K562 (cell line): ENCODE results near the gene KLF5. TPM values are rescaled to one million over a fixed set of nuclear protein-coding genes. Genes with fewer than 3 reads are reported as not detected.

Experiments used
- ATAC-seq: fragments of 200-7000 bp; cut with Tn5 transposase; 3 replicates; pipeline ENCODE4 v1.9.1; 2020; ENCODE audit warnings: moderate library complexity
- BruUV-seq: library from RNA; stranded (reverse); fragments of 400-500 nt; replicated peaks from 2 replicates; lab custom pipeline; 2021; lab: Mats Ljungman, UMichigan
- CTCF ChIA-PET: fragments of 300-600 bp; formaldehyde crosslinking; extraction: SDS; loops from one replicate; lab custom pipeline; 2021; ENCODE audit warnings: low intra/inter-chr PET ratio; lab: Yijun Ruan, JAX
- POLR2A ChIA-PET: fragments of 300-600, 350-650 bp; sonication (Branson Sonifier 250); formaldehyde crosslinking; extraction: SDS; loops from one replicate; lab custom pipeline; 2021; ENCODE audit warnings: antibody characterized with exemption, inconsistent platforms; lab: Yijun Ruan, JAX
- DNase-seq, 4 experiments: peaks; one replicate each; pipeline versions ENCODE4 v3.0.0 to v3.0.0-alpha.2; 2011 to 2018; ENCODE audit warnings: low spot score in 3 of 4, mixed read lengths in 3 of 4; ENCODE audit errors: extremely low read depth in 1 of 4
- FAIRE-seq: peaks from 2 replicates; lab custom pipeline; 2011; peaks lifted over from hg19 to GRCh38; lab: Jason Lieb, UNC
- H2AFZ ChIP-seq: 2 replicates; pipeline ENCODE4 v1.6.0; 2011; ENCODE audit warnings: low read depth, low read length, control low read depth, inconsistent platforms
- H3K27ac ChIP-seq: fragments of 200-600 bp; 3 replicates; pipeline ENCODE4 v1.8.0; 2011; ENCODE audit warnings: low read depth, mild to moderate bottlenecking, control low read depth, inconsistent platforms, low read length, moderate library complexity, mixed read lengths; ENCODE audit errors: extremely low read depth
- H3K27me3 ChIP-seq, 2 experiments: fragments of 300-600 bp in 1 of 2; 2 replicates in 1 of 2; 3 replicates in 1 of 2; pipeline versions ENCODE4 v1.6.0 to v1.8.0; 2011; ENCODE audit warnings: inconsistent platforms in 2 of 2, low read length in 2 of 2, mild to moderate bottlenecking in 1 of 2, mixed read lengths in 1 of 2, moderate library complexity in 1 of 2; ENCODE audit not compliant: control insufficient read depth in 2 of 2, insufficient read depth in 2 of 2
- H3K36me3 ChIP-seq: fragments of 300-600 bp; 3 replicates; pipeline ENCODE4 v1.8.0; 2011; ENCODE audit warnings: mild to moderate bottlenecking, low read length, inconsistent platforms; ENCODE audit not compliant: control insufficient read depth, insufficient read depth
- H3K4me1 ChIP-seq, 2 experiments: fragments of 200-600 bp in 1 of 2; replicated peaks in 1 of 2; 2 replicates in 1 of 2; 3 replicates in 1 of 2; pipeline versions ENCODE4 v1.5.1 to v1.8.0; 2011; ENCODE audit warnings: inconsistent platforms in 2 of 2, low read length in 2 of 2, mild to moderate bottlenecking in 1 of 2, mixed read lengths in 1 of 2, moderate library complexity in 1 of 2; ENCODE audit not compliant: control insufficient read depth in 2 of 2, insufficient read depth in 2 of 2
- H3K4me2 ChIP-seq: 2 replicates; pipeline ENCODE4 v1.6.1; 2011; ENCODE audit warnings: low read length, control low read depth, inconsistent platforms, mixed read lengths; ENCODE audit not compliant: insufficient read depth
- H3K4me3 ChIP-seq: fragments of 200-600 bp; sonication (generic), shearing (Covaris generic); 2 replicates; pipeline ENCODE4 v1.5.1; 2016; ENCODE audit warnings: control low read depth, inconsistent platforms
- H3K79me2 ChIP-seq: fragments of 200-600 bp; 3 replicates; pipeline ENCODE4 v1.8.0; 2011; ENCODE audit warnings: low read length, inconsistent platforms; ENCODE audit not compliant: control insufficient read depth, insufficient read depth
- H3K9ac ChIP-seq, 2 experiments: 2 replicates each; pipeline versions ENCODE4 v1.6.0 to v1.6.1; 2011; ENCODE audit warnings: low read depth in 2 of 2, low read length in 2 of 2, control low read depth in 1 of 2, inconsistent platforms in 1 of 2, mild to moderate bottlenecking in 1 of 2, mixed read lengths in 1 of 2; ENCODE audit not compliant: insufficient read depth in 1 of 2
- H3K9me1 ChIP-seq: one replicate; pipeline ENCODE4 v1.6.0; 2011; ENCODE audit warnings: inconsistent platforms, mild to moderate bottlenecking, low read length, moderate library complexity; ENCODE audit not compliant: control insufficient read depth, insufficient read depth
- H3K9me3 ChIP-seq: replicated peaks from 2 replicates; pipeline ENCODE4 v1.5.1; 2011; ENCODE audit warnings: low read depth, low read length, inconsistent platforms; ENCODE audit not compliant: control insufficient read depth, insufficient read depth
- H4K20me1 ChIP-seq: replicated peaks from 2 replicates; pipeline ENCODE4 v1.6.1; 2011; ENCODE audit warnings: low read length, inconsistent platforms, mixed read lengths; ENCODE audit not compliant: control insufficient read depth, insufficient read depth
- ATF1 ChIP-seq, 2 experiments: fragments of 450-650 bp in 1 of 2; IDR thresholded peaks; 2 replicates each; pipeline ENCODE4 v1.6.1; 2016; ENCODE audit warnings: missing compliant biosample characterization in 1 of 2, missing genetic modification characterization in 1 of 2
- BHLHE40 ChIP-seq: IDR thresholded peaks from 2 replicates; pipeline ENCODE4 v1.6.1; 2011; ENCODE audit warnings: low read length, improper control_type of control experiment
- BRCA1 ChIP-seq, 2 experiments: fragments of 450-650 bp in 1 of 2; sonication (generic) in 1 of 2; formaldehyde crosslinking in 1 of 2; IDR thresholded peaks; 2 replicates each; pipeline versions ENCODE4 v1.5.0 to v1.6.1; 2017 to 2020; ENCODE audit warnings: mild to moderate bottlenecking in 1 of 2, missing genetic modification reagents in 1 of 2
- MEIS2 ChIP-seq: fragments of 450-650 bp; IDR thresholded peaks from 2 replicates; pipeline ENCODE4 v1.6.1; 2014; ENCODE audit warnings: mild to moderate bottlenecking; ENCODE audit not compliant: partially characterized antibody
- NR2C1 ChIP-seq, 2 experiments: fragments of 450-650 bp; IDR thresholded peaks; 2 replicates each; pipeline ENCODE4 v1.6.1; 2017; ENCODE audit warnings: mild to moderate bottlenecking in 2 of 2, antibody characterized with exemption in 1 of 2, inconsistent platforms in 1 of 2, missing compliant biosample characterization in 1 of 2, missing genetic modification characterization in 1 of 2
- ZC3H4 ChIP-seq: sonication (generic); formaldehyde crosslinking; IDR thresholded peaks from 2 replicates; pipeline ENCODE4 v1.9.0; 2021; ENCODE audit warnings: missing genetic modification reagents, borderline replicate concordance
- ZNF408 ChIP-seq: fragments of 250-450 bp; sonication (Bioruptor Pico); IDR thresholded peaks from 2 replicates; pipeline ENCODE4 v1.4.0; 2020; ENCODE audit warnings: low read depth, mild to moderate bottlenecking, moderate library complexity
- WGBS: fragments of 100-300 bp; shearing (Covaris generic); methylation state at CpG from one replicate; pipeline ENCODE4 v1.1.6; 2016; ENCODE audit warnings: low coverage, mixed read lengths; ENCODE audit not compliant: insufficient coverage; ENCODE audit errors: missing lambda C conversion rate; 5-methylcytosine and 5-hydroxymethylcytosine counted together
- in situ Hi-C: fragments of 300-500 bp; cut with MboI; formaldehyde crosslinking; loops from 4 replicates; pipeline ENCODE4 v1.15.0; 2018; ENCODE audit warnings: inconsistent platforms, mixed read lengths
- intact Hi-C: fragments of 100-400 bp; cut with micrococcal nuclease; formaldehyde crosslinking; loops from 2 replicates; pipeline ENCODE4 v1.14.2; 2022
- polyA plus RNA-seq, 8 experiments: library from polyadenylated mRNA; depleted of rRNA in 4 of 8; stranded (reverse) in 5 of 8; unstranded in 3 of 8; fragments of >200 nt; fragmentation: Nextera tagmentation in 2 of 8; fragmentation: Illumina TruSeq in 1 of 8; extraction: Ambion mirVana in 2 of 8; extraction: Trizol in 1 of 8; gene quantifications; 2 replicates each; pipeline versions ENCODE4 v1.2.1 to v1.2.3, GENCODE V29; 2011 to 2014; ENCODE audit warnings: inconsistent platforms in 1 of 8, missing spikeins in 1 of 8
- total RNA-seq, 7 experiments: library from RNA; depleted of rRNA in 6 of 7; stranded (reverse); fragments of >200 nt in 6 of 7; fragmentation: Illumina TruSeq in 2 of 7; extraction: Trizol in 2 of 7; gene quantifications; 2 replicates each; pipeline versions ENCODE4 v1.2.1 to v1.2.3, GENCODE V29; 2011 to 2021; ENCODE audit warnings: low replicate concordance in 1 of 7
- TF ChIP-seq, protein P1 (sequence below): sonication (generic); formaldehyde crosslinking; IDR thresholded peaks from 2 replicates; pipeline ENCODE4 v1.8.0; 2022; ENCODE audit warnings: mild to moderate bottlenecking, missing genetic modification reagents
- TF ChIP-seq, protein P2 (sequence below), 2 experiments: fragments of 450-650 bp; IDR thresholded peaks; 2 replicates each; pipeline ENCODE4 v1.6.1; 2018; ENCODE audit warnings: mild to moderate bottlenecking in 2 of 2, low read depth in 1 of 2; ENCODE audit not compliant: partially characterized antibody in 2 of 2
- TF ChIP-seq, protein P3 (sequence below): sonication (generic); IDR thresholded peaks from 2 replicates; pipeline ENCODE4 v1.6.1; 2016

The KLF5 gene
- total and polyA plus RNA-seq, 9 of the 15 experiments (the other 6 are each of a cell fraction or from before 2014, with no cell fraction given): 0.17 to 1.0 (median 0.36) TPM

DNA sequence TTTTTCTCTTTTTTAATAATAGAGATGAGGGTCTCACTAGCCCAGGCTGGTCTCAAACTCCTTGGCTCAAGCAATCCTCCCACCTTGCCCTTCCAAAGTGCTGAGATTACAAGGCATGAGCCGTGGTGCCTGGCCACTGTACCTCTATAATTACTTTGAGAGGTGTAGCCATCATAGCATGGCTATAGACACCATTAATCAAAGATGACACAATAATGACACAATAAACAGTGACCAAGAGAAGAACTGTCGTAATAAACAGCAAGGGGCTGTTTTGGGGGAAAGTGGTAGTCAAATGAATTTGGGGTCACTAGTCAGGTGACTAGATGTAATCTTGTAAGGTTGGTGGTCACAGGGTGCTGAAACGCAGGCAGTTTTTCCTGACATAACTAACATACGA lies 30.4 kb downstream of the KLF5 start:
- 53% methylated on average over 4 of the region's 4 CpGs for WGBS
- Histone ChIP-seq H3K79me2 (no peaks in the 10 kb centered on the region), H3K9me3 (no peaks in the 10 kb centered on the region), H4K20me1 (no peaks in the 10 kb centered on the region), H3K36me3 (no peaks in the 10 kb centered on the region), H3K4me3 (no peak overlapping the region), H3K4me1 (no peaks in the 10 kb centered on the region; a peak in 2 of 5 replicates), H3K27me3 (no peaks in the 10 kb centered on the region), H3K4me2 (no peak overlapping the region), H3K9me1 (no peaks in the 10 kb centered on the region), H3K9ac (no peak overlapping the region), H3K27ac (no peak overlapping the region), H2AFZ (no peak overlapping the region)
- TF ChIP-seq ZNF408 (CRISPR knock-in tag): no peak
- TF ChIP-seq, protein P1, sequence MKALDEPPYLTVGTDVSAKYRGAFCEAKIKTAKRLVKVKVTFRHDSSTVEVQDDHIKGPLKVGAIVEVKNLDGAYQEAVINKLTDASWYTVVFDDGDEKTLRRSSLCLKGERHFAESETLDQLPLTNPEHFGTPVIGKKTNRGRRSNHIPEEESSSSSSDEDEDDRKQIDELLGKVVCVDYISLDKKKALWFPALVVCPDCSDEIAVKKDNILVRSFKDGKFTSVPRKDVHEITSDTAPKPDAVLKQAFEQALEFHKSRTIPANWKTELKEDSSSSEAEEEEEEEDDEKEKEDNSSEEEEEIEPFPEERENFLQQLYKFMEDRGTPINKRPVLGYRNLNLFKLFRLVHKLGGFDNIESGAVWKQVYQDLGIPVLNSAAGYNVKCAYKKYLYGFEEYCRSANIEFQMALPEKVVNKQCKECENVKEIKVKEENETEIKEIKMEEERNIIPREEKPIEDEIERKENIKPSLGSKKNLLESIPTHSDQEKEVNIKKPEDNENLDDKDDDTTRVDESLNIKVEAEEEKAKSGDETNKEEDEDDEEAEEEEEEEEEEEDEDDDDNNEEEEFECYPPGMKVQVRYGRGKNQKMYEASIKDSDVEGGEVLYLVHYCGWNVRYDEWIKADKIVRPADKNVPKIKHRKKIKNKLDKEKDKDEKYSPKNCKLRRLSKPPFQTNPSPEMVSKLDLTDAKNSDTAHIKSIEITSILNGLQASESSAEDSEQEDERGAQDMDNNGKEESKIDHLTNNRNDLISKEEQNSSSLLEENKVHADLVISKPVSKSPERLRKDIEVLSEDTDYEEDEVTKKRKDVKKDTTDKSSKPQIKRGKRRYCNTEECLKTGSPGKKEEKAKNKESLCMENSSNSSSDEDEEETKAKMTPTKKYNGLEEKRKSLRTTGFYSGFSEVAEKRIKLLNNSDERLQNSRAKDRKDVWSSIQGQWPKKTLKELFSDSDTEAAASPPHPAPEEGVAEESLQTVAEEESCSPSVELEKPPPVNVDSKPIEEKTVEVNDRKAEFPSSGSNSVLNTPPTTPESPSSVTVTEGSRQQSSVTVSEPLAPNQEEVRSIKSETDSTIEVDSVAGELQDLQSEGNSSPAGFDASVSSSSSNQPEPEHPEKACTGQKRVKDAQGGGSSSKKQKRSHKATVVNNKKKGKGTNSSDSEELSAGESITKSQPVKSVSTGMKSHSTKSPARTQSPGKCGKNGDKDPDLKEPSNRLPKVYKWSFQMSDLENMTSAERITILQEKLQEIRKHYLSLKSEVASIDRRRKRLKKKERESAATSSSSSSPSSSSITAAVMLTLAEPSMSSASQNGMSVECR: no peak
- no peak for TF ChIP-seq BHLHE40
- no peak for TF ChIP-seq ATF1 (CRISPR knock-in tag; IDR thresholded peaks at IDR 0.05)
- no peak for TF ChIP-seq ATF1 (tag; IDR thresholded peaks at IDR 0.05)
- TF ChIP-seq, protein P2, sequence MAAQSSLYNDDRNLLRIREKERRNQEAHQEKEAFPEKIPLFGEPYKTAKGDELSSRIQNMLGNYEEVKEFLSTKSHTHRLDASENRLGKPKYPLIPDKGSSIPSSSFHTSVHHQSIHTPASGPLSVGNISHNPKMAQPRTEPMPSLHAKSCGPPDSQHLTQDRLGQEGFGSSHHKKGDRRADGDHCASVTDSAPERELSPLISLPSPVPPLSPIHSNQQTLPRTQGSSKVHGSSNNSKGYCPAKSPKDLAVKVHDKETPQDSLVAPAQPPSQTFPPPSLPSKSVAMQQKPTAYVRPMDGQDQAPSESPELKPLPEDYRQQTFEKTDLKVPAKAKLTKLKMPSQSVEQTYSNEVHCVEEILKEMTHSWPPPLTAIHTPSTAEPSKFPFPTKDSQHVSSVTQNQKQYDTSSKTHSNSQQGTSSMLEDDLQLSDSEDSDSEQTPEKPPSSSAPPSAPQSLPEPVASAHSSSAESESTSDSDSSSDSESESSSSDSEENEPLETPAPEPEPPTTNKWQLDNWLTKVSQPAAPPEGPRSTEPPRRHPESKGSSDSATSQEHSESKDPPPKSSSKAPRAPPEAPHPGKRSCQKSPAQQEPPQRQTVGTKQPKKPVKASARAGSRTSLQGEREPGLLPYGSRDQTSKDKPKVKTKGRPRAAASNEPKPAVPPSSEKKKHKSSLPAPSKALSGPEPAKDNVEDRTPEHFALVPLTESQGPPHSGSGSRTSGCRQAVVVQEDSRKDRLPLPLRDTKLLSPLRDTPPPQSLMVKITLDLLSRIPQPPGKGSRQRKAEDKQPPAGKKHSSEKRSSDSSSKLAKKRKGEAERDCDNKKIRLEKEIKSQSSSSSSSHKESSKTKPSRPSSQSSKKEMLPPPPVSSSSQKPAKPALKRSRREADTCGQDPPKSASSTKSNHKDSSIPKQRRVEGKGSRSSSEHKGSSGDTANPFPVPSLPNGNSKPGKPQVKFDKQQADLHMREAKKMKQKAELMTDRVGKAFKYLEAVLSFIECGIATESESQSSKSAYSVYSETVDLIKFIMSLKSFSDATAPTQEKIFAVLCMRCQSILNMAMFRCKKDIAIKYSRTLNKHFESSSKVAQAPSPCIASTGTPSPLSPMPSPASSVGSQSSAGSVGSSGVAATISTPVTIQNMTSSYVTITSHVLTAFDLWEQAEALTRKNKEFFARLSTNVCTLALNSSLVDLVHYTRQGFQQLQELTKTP (IDR thresholded peaks at IDR 0.05; ENCODE audit: low read depth in 1 of 2, partially characterized antibody in 2 of 2): no peak
- TF ChIP-seq, protein P3, sequence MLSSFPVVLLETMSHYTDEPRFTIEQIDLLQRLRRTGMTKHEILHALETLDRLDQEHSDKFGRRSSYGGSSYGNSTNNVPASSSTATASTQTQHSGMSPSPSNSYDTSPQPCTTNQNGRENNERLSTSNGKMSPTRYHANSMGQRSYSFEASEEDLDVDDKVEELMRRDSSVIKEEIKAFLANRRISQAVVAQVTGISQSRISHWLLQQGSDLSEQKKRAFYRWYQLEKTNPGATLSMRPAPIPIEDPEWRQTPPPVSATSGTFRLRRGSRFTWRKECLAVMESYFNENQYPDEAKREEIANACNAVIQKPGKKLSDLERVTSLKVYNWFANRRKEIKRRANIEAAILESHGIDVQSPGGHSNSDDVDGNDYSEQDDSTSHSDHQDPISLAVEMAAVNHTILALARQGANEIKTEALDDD: no peak
- peak; percentile 51 for TF ChIP-seq MEIS2
- TF ChIP-seq ZC3H4 (CRISPR knock-in tag): no peak
- TF ChIP-seq NR2C1 (IDR thresholded peaks at IDR 0.05): no peak
- TF ChIP-seq NR2C1 (tag; IDR thresholded peaks at IDR 0.05): 0 out of 2 replicates have a peak, but pooled peaks have one; percentile 10
- no peak for TF ChIP-seq BRCA1 (IDR thresholded peaks at IDR 0.05)
- TF ChIP-seq BRCA1 (CRISPR knock-in tag; IDR thresholded peaks at IDR 0.05): no peak
- no peak for FAIRE-seq
- in situ Hi-C loops (no loop called here), intact Hi-C loops (no loop called here)
- ChIA-PET POLR2A (interaction anchor here (0.6 kb wide), 1 partner anchor 30 kb away, joined by 4 read pairs; the partner anchor contains the start of gene KLF5), CTCF (no interaction called here)
- DNase-seq: no peak
- BruUV-seq: no TSS peak
- no peak for ATAC-seq
